HEK293 (cell line): ENCODE results near the gene MALSU1.

Experiments used
- CTCF ChIA-PET: fragments of 350-600 bp; formaldehyde crosslinking; extraction: SDS; loops from one replicate; lab custom pipeline; 2021; ENCODE audit warnings: antibody characterized with exemption; lab: Yijun Ruan, JAX
- POLR2A ChIA-PET: fragments of 300-600 bp; formaldehyde crosslinking; extraction: SDS; loops from one replicate; lab custom pipeline; 2020; ENCODE audit warnings: antibody characterized with exemption, inconsistent platforms; lab: Yijun Ruan, JAX
- H3K27ac ChIP-seq: fragments of 200-500 bp; sonication (Bioruptor generic); 2 replicates; pipeline ENCODE4 v1.5.1; 2014; ENCODE audit warnings: low read depth, low read length, control low read depth, inconsistent platforms; ENCODE audit errors: extremely low read depth
- H3K36me3 ChIP-seq, 2 experiments: fragments of 200-500 bp in 1 of 2; sonication (Bioruptor generic) in 1 of 2; 1 replicate in 1 of 2; 2 replicates in 1 of 2; pipeline ENCODE4 v1.5.1; 2014 to 2017; ENCODE audit warnings: inconsistent platforms in 2 of 2, low read length in 2 of 2; ENCODE audit not compliant: control insufficient read depth in 2 of 2, insufficient read depth in 1 of 2
- H3K4me1 ChIP-seq: fragments of 200-500 bp; sonication (Bioruptor generic); 2 replicates; pipeline ENCODE4 v1.5.1; 2014; ENCODE audit warnings: mild to moderate bottlenecking, low read length, inconsistent platforms; ENCODE audit not compliant: control insufficient read depth, insufficient read depth
- H3K4me3 ChIP-seq: 2 replicates; pipeline ENCODE4 v1.5.1; 2011; ENCODE audit warnings: low read depth, mild to moderate bottlenecking, control low read depth, low read length, moderate library complexity
- H3K9me3 ChIP-seq: fragments of 200-500 bp; sonication (Bioruptor generic); 2 replicates; pipeline ENCODE4 v1.5.1; 2014; ENCODE audit warnings: low read depth, low read length, inconsistent platforms; ENCODE audit not compliant: control insufficient read depth, insufficient read depth
- EGR2 ChIP-seq: fragments of 450-650 bp; formaldehyde crosslinking; IDR thresholded peaks from 2 replicates; pipeline ENCODE4 v1.5.1; 2016; ENCODE audit warnings: low read depth, missing biosample characterization, missing genetic modification characterization
- KLF16 ChIP-seq: fragments of 450-650 bp; formaldehyde crosslinking; IDR thresholded peaks from 2 replicates; pipeline ENCODE4 v1.5.1; 2017; ENCODE audit warnings: missing biosample characterization, missing genetic modification characterization
- KLF7 ChIP-seq: fragments of 450-650 bp; formaldehyde crosslinking; IDR thresholded peaks from 2 replicates; pipeline ENCODE4 v1.5.1; 2016; ENCODE audit warnings: missing biosample characterization, missing genetic modification characterization, borderline replicate concordance
- OSR2 ChIP-seq: fragments of 450-650 bp; formaldehyde crosslinking; IDR thresholded peaks from 2 replicates; pipeline ENCODE4 v1.5.1; 2016; ENCODE audit warnings: missing biosample characterization, missing genetic modification characterization
- OVOL3 ChIP-seq: fragments of 450-650 bp; formaldehyde crosslinking; IDR thresholded peaks from 2 replicates; pipeline ENCODE4 v1.5.1; 2016; ENCODE audit warnings: missing biosample characterization, missing genetic modification characterization
- PRDM10 ChIP-seq: fragments of 450-650 bp; formaldehyde crosslinking; IDR thresholded peaks from 2 replicates; pipeline ENCODE4 v1.5.1; 2016; ENCODE audit warnings: missing biosample characterization, missing genetic modification characterization
- PRDM4 ChIP-seq: fragments of 450-650 bp; formaldehyde crosslinking; IDR thresholded peaks from 2 replicates; pipeline ENCODE4 v1.5.1; 2017; ENCODE audit warnings: missing biosample characterization, missing genetic modification characterization
- SALL2 ChIP-seq: fragments of 450-650 bp; formaldehyde crosslinking; IDR thresholded peaks from 2 replicates; pipeline ENCODE4 v1.5.0; 2017; ENCODE audit warnings: missing biosample characterization, mild to moderate bottlenecking, missing genetic modification characterization, borderline replicate concordance
- ZBTB10 ChIP-seq: fragments of 450-650 bp; formaldehyde crosslinking; IDR thresholded peaks from 2 replicates; pipeline ENCODE4 v1.5.1; 2016; ENCODE audit warnings: missing biosample characterization, missing genetic modification characterization
- ZBTB21 ChIP-seq: fragments of 450-650 bp; formaldehyde crosslinking; IDR thresholded peaks from 2 replicates; pipeline ENCODE4 v1.5.1; 2017; ENCODE audit warnings: missing biosample characterization, missing genetic modification characterization
- ZNF112 ChIP-seq: fragments of 450-650 bp; formaldehyde crosslinking; IDR thresholded peaks from 2 replicates; pipeline ENCODE4 v1.5.0; 2017; ENCODE audit warnings: missing biosample characterization, missing genetic modification characterization
- ZNF114 ChIP-seq: fragments of 450-650 bp; formaldehyde crosslinking; IDR thresholded peaks from 2 replicates; pipeline ENCODE4 v1.5.0; 2017; ENCODE audit warnings: missing biosample characterization, missing genetic modification characterization
- ZNF133 ChIP-seq: fragments of 450-650 bp; formaldehyde crosslinking; IDR thresholded peaks from 2 replicates; pipeline ENCODE4 v1.5.1; 2016; ENCODE audit warnings: missing biosample characterization, missing genetic modification characterization
- ZNF184 ChIP-seq: fragments of 450-650 bp; IDR thresholded peaks from 2 replicates; pipeline ENCODE4 v1.5.1; 2018; ENCODE audit warnings: missing biosample characterization, mild to moderate bottlenecking, missing genetic modification characterization
- ZNF202 ChIP-seq: fragments of 450-650 bp; formaldehyde crosslinking; IDR thresholded peaks from 2 replicates; pipeline ENCODE4 v1.5.1; 2016; ENCODE audit warnings: missing biosample characterization, missing genetic modification characterization, borderline replicate concordance
- ZNF239 ChIP-seq: fragments of 450-650 bp; formaldehyde crosslinking; IDR thresholded peaks from 2 replicates; pipeline ENCODE4 v1.5.1; 2016; ENCODE audit warnings: missing biosample characterization, missing genetic modification characterization
- ZNF292 ChIP-seq: fragments of 450-650 bp; formaldehyde crosslinking; IDR thresholded peaks from 2 replicates; pipeline ENCODE4 v1.5.1; 2016; ENCODE audit warnings: low read depth, missing biosample characterization, missing genetic modification characterization, borderline replicate concordance
- ZNF341 ChIP-seq: fragments of 450-650 bp; formaldehyde crosslinking; IDR thresholded peaks from 2 replicates; pipeline ENCODE4; 2016; ENCODE audit warnings: low read depth, missing biosample characterization, missing genetic modification characterization
- ZNF350 ChIP-seq: fragments of 450-650 bp; formaldehyde crosslinking; IDR thresholded peaks from 2 replicates; pipeline ENCODE4 v1.5.0; 2017; ENCODE audit warnings: missing biosample characterization, mild to moderate bottlenecking, missing genetic modification characterization
- ZNF768 ChIP-seq: fragments of 450-650 bp; formaldehyde crosslinking; IDR thresholded peaks from 2 replicates; pipeline ENCODE4 v1.5.1; 2018; ENCODE audit warnings: missing biosample characterization, mild to moderate bottlenecking, missing genetic modification characterization
- ZNF830 ChIP-seq: fragments of 450-650 bp; IDR thresholded peaks from 2 replicates; pipeline ENCODE4 v1.5.0; 2018; ENCODE audit warnings: missing biosample characterization, missing genetic modification characterization, low read depth, mild to moderate bottlenecking, moderate library complexity

Gene MALSU1

GRCh38 chr7:23331132-23331531, 32.0 kb downstream of the MALSU1 start:
- TF ChIP-seq ZNF133 (tag by site-specific recombination) (no peak), KLF7 (tag by site-specific recombination) (no peak), OVOL3 (no peak), PRDM10 (tag by site-specific recombination) (no peak), ZBTB10 (tag by site-specific recombination) (no peak), SALL2 (tag by site-specific recombination) (no peak)
- Histone ChIP-seq H3K4me1 (peaks cover 36% of the 10 kb centered on the region), H3K27ac (no peak overlapping the region), H3K4me3 (no peak overlapping the region), H3K36me3 (peaks cover 21 to 46% of the 10 kb centered on the region in 2 experiments), H3K9me3 (no peaks in the 10 kb centered on the region)
- CTCF ChIA-PET = interaction anchor here (1.1 kb wide), 1 partner anchor 69 kb away, joined by 3 read pairs; no protein-coding TSS in a partner anchor
- POLR2A ChIA-PET = no interaction called here

- TF ChIP-seq KLF16 (tag by site-specific recombination) (no peak), OSR2 (tag by site-specific recombination) (no peak), PRDM4 (tag by site-specific recombination) (no peak), ZNF239 (no peak), ZNF184 (tag by site-specific recombination) (no peak), EGR2 (tag by site-specific recombination) (no peak), ZNF830 (tag by site-specific recombination) (no peak), ZNF112 (tag by site-specific recombination) (no peak), ZNF202 (tag by site-specific recombination) (no peak), ZNF292 (tag by site-specific recombination) (no peak), ZNF350 (tag by site-specific recombination) (no peak), ZNF768 (no peak), ZNF341 (tag by site-specific recombination) (no peak), ZNF114 (tag by site-specific recombination) (no peak), ZBTB21 (tag by site-specific recombination) (no peak)
- H3K36me3 ChIP-seq = peaks cover 29 to 46% of the 10 kb centered on the region in 2 experiments
- ChIA-PET POLR2A (no interaction called here), CTCF (no interaction called here)
- peaks cover 36% of the 10 kb centered on the region for H3K4me1 ChIP-seq
- H3K27ac ChIP-seq = no peak overlapping the region
- no peaks in the 10 kb centered on the region for H3K9me3 ChIP-seq
- no peak overlapping the region for H3K4me3 ChIP-seq
These were observed 33.1 kb downstream of the MALSU1 start for GRCh38 chr7:23332193-23332592.
